SK-N-SH treated with all-trans-retinoic acid at 6 μM for 48 hours (cell line): ENCODE results near the gene LAMTOR2.

Experiments used
- ATAC-seq: fragments of 200-7000 bp; cut with Tn5 transposase; 3 replicates; pipeline ENCODE4 v1.9.1; 2020; ENCODE audit warnings: mild to moderate bottlenecking, moderate library complexity
- ARNTL ChIP-seq: fragments of 450-650 bp; formaldehyde crosslinking; IDR thresholded peaks from 2 replicates; pipeline ENCODE4 v1.5.0; 2020; ENCODE audit warnings: low read depth, mild to moderate bottlenecking, moderate library complexity, borderline replicate concordance
- BACH2 ChIP-seq: fragments of 250-450 bp; sonication (Bioruptor Pico); IDR thresholded peaks from 2 replicates; pipeline ENCODE4 v1.9.0; 2021; ENCODE audit warnings: mild to moderate bottlenecking, borderline replicate concordance
- CREB5 ChIP-seq: fragments of 250-450 bp; sonication (Bioruptor Pico); IDR thresholded peaks from 2 replicates; pipeline ENCODE4 v1.5.1; 2020; ENCODE audit warnings: low read depth, mild to moderate bottlenecking, moderate library complexity
- CSDC2 ChIP-seq: fragments of 250-450 bp; sonication (Bioruptor Pico); IDR thresholded peaks from 2 replicates; pipeline ENCODE4 v1.5.0; 2020; ENCODE audit warnings: mild to moderate bottlenecking, moderate library complexity
- CSRNP3 ChIP-seq: fragments of 250-450 bp; sonication (Bioruptor Pico); IDR thresholded peaks from 2 replicates; pipeline ENCODE4 v1.5.1; 2021; ENCODE audit warnings: mild to moderate bottlenecking, moderate library complexity
- ESRRG ChIP-seq: fragments of 250-450 bp; sonication (Bioruptor Pico); IDR thresholded peaks from 2 replicates; pipeline ENCODE4 v1.6.1; 2021; ENCODE audit warnings: mild to moderate bottlenecking
- GLIS3 ChIP-seq: fragments of 250-450 bp; sonication (Bioruptor Pico); IDR thresholded peaks from 2 replicates; pipeline ENCODE4 v1.5.0; 2020; ENCODE audit warnings: mild to moderate bottlenecking, moderate library complexity
- ISL1 ChIP-seq: fragments of 250-450 bp; sonication (Bioruptor Pico); IDR thresholded peaks from 2 replicates; pipeline ENCODE4 v2.1.2; 2022; ENCODE audit warnings: mild to moderate bottlenecking, moderate library complexity
- OSR1 ChIP-seq: fragments of 250-450 bp; sonication (Bioruptor Pico); IDR thresholded peaks from 2 replicates; pipeline ENCODE4 v1.8.0; 2022; ENCODE audit warnings: moderate library complexity, mild to moderate bottlenecking, inconsistent platforms
- PATZ1 ChIP-seq: fragments of 250-450 bp; sonication (Bioruptor Pico); IDR thresholded peaks from 2 replicates; pipeline ENCODE4 v1.8.0; 2020; ENCODE audit warnings: mild to moderate bottlenecking, moderate library complexity, borderline replicate concordance
- POU6F1 ChIP-seq: fragments of 250-450 bp; sonication (Bioruptor Pico); IDR thresholded peaks from 2 replicates; pipeline ENCODE4 v1.8.0; 2021; ENCODE audit warnings: low read depth, mild to moderate bottlenecking, moderate library complexity, borderline replicate concordance
- PPARA ChIP-seq: fragments of 250-450 bp; sonication (Bioruptor Pico); IDR thresholded peaks from 2 replicates; pipeline ENCODE4 v1.5.0; 2020; ENCODE audit warnings: mild to moderate bottlenecking, borderline replicate concordance
- RARB ChIP-seq: fragments of 250-450 bp; sonication (Bioruptor Pico); IDR thresholded peaks from 2 replicates; pipeline ENCODE4 v1.8.0; 2021; ENCODE audit warnings: mild to moderate bottlenecking, moderate library complexity
- SNAI2 ChIP-seq: fragments of 250-450 bp; sonication (Bioruptor Pico); IDR thresholded peaks from 2 replicates; pipeline ENCODE4 v1.5.0; 2020; ENCODE audit warnings: mild to moderate bottlenecking, moderate library complexity
- TCF4 ChIP-seq: fragments of 250-450 bp; sonication (Bioruptor Pico); IDR thresholded peaks from 2 replicates; pipeline ENCODE4 v1.8.0; 2021; ENCODE audit warnings: mild to moderate bottlenecking, moderate library complexity, borderline replicate concordance
- TOX ChIP-seq: fragments of 250-450 bp; sonication (Bioruptor Pico); IDR thresholded peaks from 2 replicates; pipeline ENCODE4 v1.8.0; 2021; ENCODE audit warnings: mild to moderate bottlenecking, moderate library complexity, borderline replicate concordance
- TSHZ2 ChIP-seq: fragments of 250-450 bp; sonication (Bioruptor Pico); IDR thresholded peaks from 2 replicates; pipeline ENCODE4 v1.5.0; 2020; ENCODE audit warnings: mild to moderate bottlenecking, moderate library complexity
- ZC3H10 ChIP-seq: fragments of 250-450 bp; sonication (Bioruptor Pico); IDR thresholded peaks from 2 replicates; pipeline ENCODE4 v1.5.1; 2021; ENCODE audit warnings: mild to moderate bottlenecking, moderate library complexity
- ZFP3 ChIP-seq: fragments of 250-450 bp; sonication (Bioruptor Pico); IDR thresholded peaks from 2 replicates; pipeline ENCODE4 v1.5.0; 2020; ENCODE audit warnings: mild to moderate bottlenecking, moderate library complexity
- ZNF565 ChIP-seq: fragments of 450-650 bp; formaldehyde crosslinking; conservative IDR thresholded peaks from 2 replicates; pipeline ENCODE4 v1.5.0; 2020; ENCODE audit warnings: low read depth, mild to moderate bottlenecking, moderate library complexity
- ZNF70 ChIP-seq: fragments of 450-650 bp; formaldehyde crosslinking; IDR thresholded peaks from 2 replicates; pipeline ENCODE4 v1.5.0; 2020; ENCODE audit warnings: mild to moderate bottlenecking, moderate library complexity
- ZNF8 ChIP-seq: fragments of 450-650 bp; formaldehyde crosslinking; IDR thresholded peaks from 2 replicates; pipeline ENCODE4 v1.5.0; 2020; ENCODE audit warnings: mild to moderate bottlenecking, moderate library complexity

Gene LAMTOR2

GRCh38 chr1:156014829-156015228, 39.8 kb upstream of the LAMTOR2 start (continued):
- no peak for TF ChIP-seq TSHZ2
- TF ChIP-seq TOX (CRISPR knock-in tag) = no peak
- no peak for TF ChIP-seq ZNF565 (CRISPR knock-in tag)
- TF ChIP-seq RARB = no peak
- no peak for TF ChIP-seq CSDC2 (CRISPR knock-in tag)

- TF ChIP-seq ZNF8 (no peak), PPARA (CRISPR knock-in tag) (no peak), SNAI2 (CRISPR knock-in tag) (no peak), ZFP3 (no peak), ESRRG (no peak), ISL1 (CRISPR knock-in tag) (no peak), TOX (CRISPR knock-in tag) (no peak), ARNTL (CRISPR knock-in tag) (no peak), POU6F1 (no peak), ZC3H10 (CRISPR knock-in tag) (no peak), OSR1 (no peak), RARB (no peak), PATZ1 (CRISPR knock-in tag) (no peak), CREB5 (no peak)
- ATAC-seq = no peak
These were observed 34.7 kb upstream of the LAMTOR2 start for GRCh38 chr1:156019946-156020292.

GRCh38 chr1:156020293-156021092, 34.1 kb upstream of the LAMTOR2 start, which contains the start of gene SSR2:
Gene SSR2, minus strand, starts transcription at chr1:156020951. Its CDS starts 784 bp downstream, at chr1:156020167.
- peak; percentile 98 for ATAC-seq
- no peak for TF ChIP-seq ZNF70 (CRISPR knock-in tag)
- no peak for TF ChIP-seq TOX (CRISPR knock-in tag)
- no peak for TF ChIP-seq ARNTL (CRISPR knock-in tag)
- no peak for TF ChIP-seq RARB
- TF ChIP-seq ZFP3 = no peak

GRCh38 chr1:156021093-156021428, 33.5 kb upstream of the LAMTOR2 start:
- ATAC-seq = no peak
- no peak for TF ChIP-seq CSRNP3
- TF ChIP-seq PPARA (CRISPR knock-in tag) = no peak
- TF ChIP-seq ZFP3 = no peak
- TF ChIP-seq RARB = no peak
- no peak for TF ChIP-seq ESRRG
- TF ChIP-seq BACH2 = no peak
- no peak for TF ChIP-seq POU6F1
- TF ChIP-seq GLIS3 (CRISPR knock-in tag) = no peak
- TF ChIP-seq TCF4 = no peak
- no peak for TF ChIP-seq CREB5
- no peak for TF ChIP-seq CSDC2 (CRISPR knock-in tag)
- no peak for TF ChIP-seq OSR1
- no peak for TF ChIP-seq TOX (CRISPR knock-in tag)
- no peak for TF ChIP-seq ISL1 (CRISPR knock-in tag)
- no peak for TF ChIP-seq ZNF565 (CRISPR knock-in tag)
